ENCODE measurements around the gene RAET1G. TPM values are rescaled to one million over a fixed set of nuclear protein-coding genes. Genes with fewer than 3 reads are reported as not detected.
A peak's percentile ranks its signal among the peaks of the same experiment; 100 is the strongest.
"Not testable (repeated sequence)": the region's sequence is repeated elsewhere in the genome, so short reads cannot be mapped to it uniquely, and the experiment has no call there.

Gene RAET1G
- total and polyA plus RNA-seq, 2 donors (not counting 1 experiment from before 2014, with no cell fraction given), result not detected

GRCh38 chr6:149945276-149945675 lies 22.4 kb upstream of the RAET1G start:
- ATAC-seq (ENCODE audit: low read depth); intact Hi-C loops (cut with micrococcal nuclease); POLR2A ChIA-PET; CTCF ChIA-PET; DNase-seq; H2AFZ ChIP-seq (ENCODE audit: insufficient read depth, low read depth, low read length, poor library complexity, severe bottlenecking); H3K9ac ChIP-seq (ENCODE audit: low read length); H3K9me3 Mint-ChIP-seq (ENCODE audit: insufficient read depth); H4K20me1 ChIP-seq (ENCODE audit: control insufficient read depth, insufficient read depth, low read length, poor library complexity, severe bottlenecking); H3K4me3 Mint-ChIP-seq; H3K27ac Mint-ChIP-seq; H3K36me3 ChIP-seq (replicated peaks in 1 of 2; ENCODE audit: control extremely low read depth in 1 of 2, control insufficient read depth in 1 of 2, extremely low read depth in 1 of 2, insufficient read depth in 2 of 2, low read length in 1 of 2); H3K27ac ChIP-seq (ENCODE audit: low read length in 2 of 2); H3K4me3 ChIP-seq (ENCODE audit: control extremely low read depth in 1 of 5, extremely low read depth in 1 of 5, insufficient read depth in 1 of 5, low read depth in 2 of 5, low read length in 4 of 5); H3K4me2 ChIP-seq (replicated peaks; ENCODE audit: low read depth, low read length, poor library complexity, severe bottlenecking); H3K79me2 ChIP-seq (ENCODE audit: control insufficient read depth, insufficient read depth, low read length): not testable (repeated sequence)
- peaks cover 57% of the 10 kb centered on the region for H3K27me3 Mint-ChIP-seq
- H3K4me1 Mint-ChIP-seq, result peaks cover 18% of the 10 kb centered on the region
- WGBS (ENCODE audit: insufficient coverage), result no CpG with 5 or more reads among the region's 6 CpGs
- Histone ChIP-seq H3K4me1 (ENCODE audit: control insufficient read depth in 2 of 2, insufficient read depth in 2 of 2, low read length in 2 of 2) (peaks cover 21 to 23% of the 10 kb centered on the region in 2 donors), H3K9me3 (ENCODE audit: control extremely low read depth in 1 of 3, control insufficient read depth in 2 of 3, insufficient read depth in 1 of 3, low read length in 2 of 3) (peaks cover 0 to 15% (median 0%) of the 10 kb centered on the region in 3 donors), H3K27me3 (replicated peaks in 1 of 4; ENCODE audit: control extremely low read depth in 1 of 4, control insufficient read depth in 3 of 4, insufficient read depth in 4 of 4, low read length in 3 of 4) (peaks cover 0 to 41% (median 20%) of the 10 kb centered on the region in 4 experiments)

- ATAC-seq (ENCODE audit: low read depth); H3K36me3 ChIP-seq (replicated peaks in 1 of 2; ENCODE audit: control extremely low read depth in 1 of 2, control insufficient read depth in 1 of 2, extremely low read depth in 1 of 2, insufficient read depth in 2 of 2, low read length in 1 of 2); DNase-seq; CTCF ChIA-PET; H3K9me3 Mint-ChIP-seq (ENCODE audit: insufficient read depth); POLR2A ChIA-PET; H3K79me2 ChIP-seq (ENCODE audit: control insufficient read depth, insufficient read depth, low read length); H4K20me1 ChIP-seq (ENCODE audit: control insufficient read depth, insufficient read depth, low read length, poor library complexity, severe bottlenecking); H3K4me2 ChIP-seq (replicated peaks; ENCODE audit: low read depth, low read length, poor library complexity, severe bottlenecking); H3K9ac ChIP-seq (ENCODE audit: low read length); H3K4me3 ChIP-seq (ENCODE audit: control extremely low read depth in 1 of 5, extremely low read depth in 1 of 5, insufficient read depth in 1 of 5, low read depth in 2 of 5, low read length in 4 of 5); H3K27ac ChIP-seq (ENCODE audit: low read length in 2 of 2); intact Hi-C loops (cut with micrococcal nuclease); H2AFZ ChIP-seq (ENCODE audit: insufficient read depth, low read depth, low read length, poor library complexity, severe bottlenecking): not testable (repeated sequence)
- 65% methylated on average over 4 of the region's 5 CpGs for WGBS (ENCODE audit: insufficient coverage)
- Histone ChIP-seq H3K9me3 (ENCODE audit: control extremely low read depth in 1 of 3, control insufficient read depth in 2 of 3, insufficient read depth in 1 of 3, low read length in 2 of 3) (peaks cover 0 to 29% (median 0%) of the 10 kb centered on the region in 3 donors), H3K4me1 (ENCODE audit: control insufficient read depth in 2 of 2, insufficient read depth in 2 of 2, low read length in 2 of 2) (peaks cover 38 to 39% of the 10 kb centered on the region in 2 donors), H3K27me3 (replicated peaks in 1 of 4; ENCODE audit: control extremely low read depth in 1 of 4, control insufficient read depth in 3 of 4, insufficient read depth in 4 of 4, low read length in 3 of 4) (peaks cover 2 to 55% (median 32%) of the 10 kb centered on the region in 4 experiments)
- Mint-ChIP-seq H3K27me3 (peaks cover 54% of the 10 kb centered on the region), H3K27ac (peak overlapping the region; percentile 20), H3K4me3 (peak overlapping the region; percentile 95), H3K4me1 (peaks cover 35% of the 10 kb centered on the region)
These were observed 20.4 kb upstream of the RAET1G start for GRCh38 chr6:149943321-149943720.

All from B cell (primary cell).